K562 treated with DMSO at 1 percent for 12 hours (cell line): Measurements from ENCODE around the gene ZNF451. TPM values are rescaled to one million over a fixed set of nuclear protein-coding genes. Genes with fewer than 3 reads are reported as not detected.

Experiments used
- total RNA-seq: library from RNA; unstranded; fragments of 300-600 nt; gene quantifications from 2 replicates; pipeline ENCODE4 v1.2.3, GENCODE V29; 2022; ENCODE audit not compliant: insufficient read depth

Gene ZNF451
- total RNA-seq: 4.9 and 21.6 TPM in 2 replicates

DNA sequence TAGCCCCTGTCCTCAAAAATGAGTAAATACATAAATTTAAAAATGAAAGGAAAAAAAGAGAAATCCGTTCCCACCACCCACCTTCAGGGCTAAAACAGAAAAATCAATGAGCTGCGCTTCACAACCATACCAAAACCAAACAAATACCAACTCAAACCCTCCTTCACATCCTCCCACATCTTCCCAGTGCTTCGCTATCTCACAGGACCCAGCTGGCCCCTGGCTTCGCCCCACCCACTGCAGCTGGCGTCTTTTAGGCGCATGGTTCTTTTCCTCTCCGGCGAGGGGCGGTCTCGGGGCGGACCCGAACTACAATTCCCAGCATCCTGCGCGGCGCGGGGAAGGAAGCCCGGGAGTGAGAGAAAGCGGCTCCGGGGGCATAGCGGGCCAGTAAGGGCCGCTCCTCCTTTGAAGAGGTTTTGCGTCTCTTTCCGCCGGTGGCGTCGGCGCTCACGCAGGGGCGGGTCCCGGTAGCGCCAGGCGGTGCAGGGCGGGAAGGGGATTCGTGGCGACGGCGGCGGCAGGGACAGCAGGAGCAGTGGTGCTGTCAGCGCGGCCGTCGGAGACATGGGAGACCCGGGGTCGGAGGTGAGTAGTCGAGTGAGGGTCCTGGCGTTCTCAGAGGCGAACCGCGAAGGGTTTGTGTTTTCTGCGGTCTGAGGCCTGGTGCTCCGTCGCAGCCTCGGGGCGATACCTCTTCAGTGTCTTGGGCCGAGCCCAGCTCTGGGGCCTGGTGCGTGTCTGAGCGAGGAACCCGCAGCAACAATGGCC lies at the start of gene ZNF451:
TSS of gene ZNF451 (plus strand) at position 502 of the 771 bp plus-strand sequence. CDS start at position 568, 66 bp downstream.

DNA sequence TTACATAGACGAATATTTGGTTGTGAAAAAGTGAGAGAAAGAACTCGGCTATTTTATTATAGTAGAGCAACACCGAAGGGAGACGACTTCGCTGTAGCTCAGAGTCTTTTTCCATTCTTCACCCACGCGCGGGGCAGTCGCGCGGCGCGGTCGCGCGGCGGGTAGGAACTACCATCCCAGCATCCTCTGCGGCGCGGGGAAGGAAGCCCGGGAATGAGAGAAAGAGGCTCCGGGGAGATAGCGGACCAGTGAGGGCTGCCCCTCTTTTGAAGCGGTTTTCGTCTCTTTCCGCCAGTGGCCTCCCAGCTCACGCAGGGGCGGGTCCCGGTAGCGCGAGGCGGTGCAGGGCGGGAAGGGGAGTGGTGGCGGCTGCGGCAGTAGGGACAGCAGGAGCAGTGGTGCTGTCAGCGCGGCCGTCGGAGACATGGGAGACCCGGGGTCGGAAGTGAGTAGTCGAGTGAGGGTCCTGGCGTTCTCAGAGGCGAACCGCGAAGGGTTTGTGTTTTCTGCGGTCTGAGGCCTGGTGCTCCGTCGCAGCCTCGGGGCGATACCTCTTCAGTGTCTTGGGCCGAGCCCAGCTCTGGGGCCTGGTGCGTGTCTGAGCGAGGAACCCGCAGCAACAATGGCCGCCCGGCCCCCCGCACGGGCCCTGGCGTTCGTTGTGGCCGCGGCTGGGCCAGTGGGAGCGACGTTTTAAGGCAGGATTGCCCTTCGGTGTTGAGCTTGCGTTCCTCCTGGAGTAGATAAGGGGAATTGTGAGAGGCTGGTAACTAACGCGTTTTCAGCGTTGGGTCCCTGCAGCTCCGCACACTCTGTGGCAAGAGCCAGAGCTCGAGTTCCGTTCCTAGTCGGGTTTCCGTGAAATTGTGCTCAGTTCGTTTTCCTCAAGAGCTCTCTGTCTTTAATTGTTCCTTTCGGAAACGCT lies 43.4 kb upstream of the ZNF451 start, which contains the start of gene KIAA1586:
TSS of gene KIAA1586 (plus strand) at position 362 of the 925 bp plus-strand sequence. CDS start at position 425, 63 bp downstream.

DNA sequence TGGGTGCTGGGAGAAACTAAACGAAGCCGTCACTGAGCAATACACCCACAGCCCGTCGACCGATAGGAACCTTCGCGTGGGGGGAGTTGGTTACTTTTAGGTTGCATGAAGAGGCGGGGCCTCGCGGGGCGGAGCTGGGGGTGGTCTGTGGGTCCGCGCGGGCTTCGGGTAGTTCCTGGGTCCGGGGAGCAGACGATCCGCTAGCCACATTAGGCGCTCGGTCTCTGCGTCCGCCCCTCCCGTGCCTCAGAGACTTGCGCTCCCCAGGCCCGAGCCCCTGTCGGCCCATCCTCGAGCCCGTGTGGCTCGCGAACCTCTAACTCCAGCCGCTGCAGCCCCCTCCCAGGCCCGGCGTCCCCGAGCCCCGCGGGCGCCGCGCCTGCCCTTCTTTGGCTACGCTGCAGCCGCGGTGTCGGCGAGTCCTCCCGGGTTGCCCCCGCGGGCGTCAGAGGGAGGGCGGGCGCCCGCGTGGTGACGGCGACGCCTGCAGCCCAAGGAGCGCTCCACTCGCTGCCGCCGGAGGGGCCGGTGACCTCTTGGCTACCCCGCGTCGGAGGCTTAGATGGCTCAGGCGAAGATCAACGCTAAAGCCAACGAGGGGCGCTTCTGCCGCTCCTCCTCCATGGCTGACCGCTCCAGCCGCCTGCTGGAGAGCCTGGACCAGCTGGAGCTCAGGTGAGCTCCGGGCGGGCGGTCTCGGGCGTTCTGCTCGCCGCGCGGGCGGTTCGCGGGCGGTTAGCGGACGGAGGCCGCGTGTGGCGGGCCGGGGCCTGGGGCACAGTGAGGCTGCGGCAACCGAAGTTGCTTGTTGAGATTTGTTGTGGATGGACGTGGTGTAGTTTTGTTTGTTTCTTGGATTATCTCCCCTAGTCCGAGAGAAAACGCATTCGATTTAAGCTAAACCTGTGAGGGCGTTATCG lies 82.4 kb downstream of the ZNF451 start, which contains the start of gene BAG2:
TSS of gene BAG2 (plus strand) at position 191 of the 920 bp plus-strand sequence. CDS start at position 563, 372 bp downstream.

Other genes starting within 250 kb of the ZNF451 start
- gene BEND6, start 135.1 kb upstream of the ZNF451 start, total RNA-seq: 0.59 and 2.8 TPM in 2 replicates
- gene KIAA1586, start 43.5 kb upstream of the ZNF451 start, total RNA-seq: 5.4 and 9.5 TPM in 2 replicates
- gene BAG2, start 82.1 kb downstream of the ZNF451 start, total RNA-seq: 4.3 and 7.2 TPM in 2 replicates
- gene RAB23, start 132.1 kb downstream of the ZNF451 start, total RNA-seq: 5.9 and 10.8 TPM in 2 replicates
- gene PRIM2, start 227.4 kb downstream of the ZNF451 start, total RNA-seq: 12.5 and 25.7 TPM in 2 replicates